Measurements from ENCODE around the gene CDH13.

The CDH13 gene

GRCh38 chr16:83699817-83700216, 1073.0 kb downstream of the CDH13 start:
- Histone ChIP-seq H3K27ac (ENCODE audit: extremely low read depth, low read depth, low read length) (no peak overlapping the region), H3K4me3 (ENCODE audit: low read depth, low read length) (no peak overlapping the region), H3K36me3 (ENCODE audit: control insufficient read depth in 2 of 2, insufficient read depth in 1 of 2, low read length in 2 of 2) (no peaks in the 10 kb centered on the region), H3K9me3 (ENCODE audit: control insufficient read depth, insufficient read depth, low read depth, low read length) (no peaks in the 10 kb centered on the region), H3K4me1 (ENCODE audit: control insufficient read depth, insufficient read depth, low read length) (no peaks in the 10 kb centered on the region)
- no peak for TF ChIP-seq GLI2 (tag by site-specific recombination; IDR thresholded peaks at IDR 0.05; ENCODE audit: borderline replicate concordance, low read depth)
- TF ChIP-seq ZNF26 (tag by site-specific recombination; IDR thresholded peaks at IDR 0.05) = no peak
- TF ChIP-seq GLIS1 (tag by site-specific recombination; IDR thresholded peaks at IDR 0.05) = no peak
- ChIA-PET CTCF (no interaction called here), POLR2A (no interaction called here)

GRCh38 chr16:83700918-83701317, 1074.1 kb downstream of the CDH13 start:
- Histone ChIP-seq H3K9me3 (ENCODE audit: control insufficient read depth, insufficient read depth, low read depth, low read length) (no peaks in the 10 kb centered on the region), H3K27ac (ENCODE audit: extremely low read depth, low read depth, low read length) (no peak overlapping the region), H3K4me1 (ENCODE audit: control insufficient read depth, insufficient read depth, low read length) (no peaks in the 10 kb centered on the region), H3K4me3 (ENCODE audit: low read depth, low read length) (no peak overlapping the region), H3K36me3 (ENCODE audit: control insufficient read depth in 2 of 2, insufficient read depth in 1 of 2, low read length in 2 of 2) (no peaks in the 10 kb centered on the region)
- no peak for TF ChIP-seq PRDM2 (tag by site-specific recombination; IDR thresholded peaks at IDR 0.05; ENCODE audit: borderline replicate concordance)
- TF ChIP-seq ZNF121 (tag by site-specific recombination; IDR thresholded peaks at IDR 0.05) = no peak
- no peak for TF ChIP-seq SCRT2 (tag by site-specific recombination; IDR thresholded peaks at IDR 0.05)
- no peak for TF ChIP-seq ZNF513 (tag by site-specific recombination; IDR thresholded peaks at IDR 0.05)
- TF ChIP-seq ZNF138 (tag by site-specific recombination; IDR thresholded peaks at IDR 0.05; ENCODE audit: borderline replicate concordance) = no peak
- TF ChIP-seq YY2 (tag by site-specific recombination; IDR thresholded peaks at IDR 0.05) = no peak
- ChIA-PET CTCF (no interaction called here), POLR2A (no interaction called here)

- POLR2A ChIA-PET = no interaction called here
- no peak for TF ChIP-seq ZFHX2 (tag by site-specific recombination; conservative IDR thresholded peaks at IDR 0.05)
- TF ChIP-seq ZNF707 (tag by site-specific recombination; IDR thresholded peaks at IDR 0.05) = no peak
- no peak for TF ChIP-seq ZNF280D (tag by site-specific recombination; IDR thresholded peaks at IDR 0.05)
- peak; percentile 95 for TF ChIP-seq REST (tag by site-specific recombination; IDR thresholded peaks at IDR 0.05)
- H3K4me1 ChIP-seq (ENCODE audit: control insufficient read depth, insufficient read depth, low read length) = no peaks in the 10 kb centered on the region
- CTCF ChIA-PET = interaction anchor here (0.6 kb wide), 1 partner anchor 763 kb away, joined by 3 read pairs; no protein-coding TSS in a partner anchor
- no peak overlapping the region for H3K27ac ChIP-seq (ENCODE audit: extremely low read depth, low read depth, low read length)
- H3K9me3 ChIP-seq (ENCODE audit: control insufficient read depth, insufficient read depth, low read depth, low read length) = no peaks in the 10 kb centered on the region
- no peak overlapping the region for H3K4me3 ChIP-seq (ENCODE audit: low read depth, low read length)
- H3K36me3 ChIP-seq (ENCODE audit: control insufficient read depth in 2 of 2, insufficient read depth in 1 of 2, low read length in 2 of 2) = no peaks in the 10 kb centered on the region
Measured at GRCh38 chr16:83701494-83701893, 1074.7 kb downstream of the CDH13 start.

All from HEK293 (cell line).